ENCODE results near the gene HSPB6. TPM values are rescaled to one million over a fixed set of nuclear protein-coding genes. Genes with fewer than 3 reads are reported as not detected.

The HSPB6 gene
- total RNA-seq, 2 donors from 2014 or later: 78.6 to 130 TPM

DNA sequence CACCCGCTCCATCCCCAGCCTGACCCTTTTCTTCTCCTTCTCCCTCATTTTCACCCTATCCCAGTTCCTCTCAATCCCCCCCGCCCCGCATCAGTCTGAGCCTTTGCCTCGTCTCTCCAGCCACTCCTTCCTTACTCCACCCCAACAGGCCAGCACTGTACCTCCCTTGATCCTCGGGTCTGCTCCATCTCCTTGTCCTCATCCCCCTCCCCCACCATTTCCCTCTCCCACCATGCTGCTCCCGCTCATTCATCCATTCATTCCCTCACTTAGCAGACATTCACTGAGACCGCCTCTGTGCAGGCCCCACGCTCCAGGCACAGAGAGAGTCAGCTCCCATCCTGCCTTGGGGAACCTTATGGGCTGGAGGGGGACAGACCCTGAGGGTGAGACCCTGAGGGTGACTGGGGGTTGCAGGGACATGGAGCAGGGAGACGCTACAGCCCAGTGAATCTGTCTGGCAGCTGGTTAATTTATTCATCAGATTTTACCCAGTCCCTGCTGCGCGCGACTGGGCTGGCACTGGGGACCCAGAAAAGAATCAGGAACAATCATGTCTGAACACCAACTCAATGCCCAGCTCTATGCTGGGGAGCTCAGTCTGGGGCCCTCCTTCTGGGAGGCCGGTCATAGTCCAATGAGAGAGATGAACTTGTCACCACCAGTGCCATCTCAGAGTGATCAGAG lies 19.4 kb upstream of the HSPB6 start:
- Histone ChIP-seq H3K27ac (no peak overlapping the region), H3K9me3 (no peaks in the 10 kb centered on the region), H3K4me1 (ENCODE audit: control insufficient read depth in 1 of 2, low read depth in 2 of 2) (peaks cover 8 to 12% of the 10 kb centered on the region in 2 donors), H3K27me3 (replicated peaks; ENCODE audit: insufficient read depth) (no peaks in the 10 kb centered on the region), H3K4me3 (peak overlapping the region; percentile 94), H3K36me3 (peaks cover 7% of the 10 kb centered on the region)
- DNase-seq (ENCODE audit: low spot score) (no peak), ATAC-seq (ENCODE audit: insufficient number of reproducible peaks, low FRiP score, low read depth) (no peak)
- TF ChIP-seq, protein P1, sequence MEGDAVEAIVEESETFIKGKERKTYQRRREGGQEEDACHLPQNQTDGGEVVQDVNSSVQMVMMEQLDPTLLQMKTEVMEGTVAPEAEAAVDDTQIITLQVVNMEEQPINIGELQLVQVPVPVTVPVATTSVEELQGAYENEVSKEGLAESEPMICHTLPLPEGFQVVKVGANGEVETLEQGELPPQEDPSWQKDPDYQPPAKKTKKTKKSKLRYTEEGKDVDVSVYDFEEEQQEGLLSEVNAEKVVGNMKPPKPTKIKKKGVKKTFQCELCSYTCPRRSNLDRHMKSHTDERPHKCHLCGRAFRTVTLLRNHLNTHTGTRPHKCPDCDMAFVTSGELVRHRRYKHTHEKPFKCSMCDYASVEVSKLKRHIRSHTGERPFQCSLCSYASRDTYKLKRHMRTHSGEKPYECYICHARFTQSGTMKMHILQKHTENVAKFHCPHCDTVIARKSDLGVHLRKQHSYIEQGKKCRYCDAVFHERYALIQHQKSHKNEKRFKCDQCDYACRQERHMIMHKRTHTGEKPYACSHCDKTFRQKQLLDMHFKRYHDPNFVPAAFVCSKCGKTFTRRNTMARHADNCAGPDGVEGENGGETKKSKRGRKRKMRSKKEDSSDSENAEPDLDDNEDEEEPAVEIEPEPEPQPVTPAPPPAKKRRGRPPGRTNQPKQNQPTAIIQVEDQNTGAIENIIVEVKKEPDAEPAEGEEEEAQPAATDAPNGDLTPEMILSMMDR (IDR thresholded peaks at IDR 0.05): no peak

DNA sequence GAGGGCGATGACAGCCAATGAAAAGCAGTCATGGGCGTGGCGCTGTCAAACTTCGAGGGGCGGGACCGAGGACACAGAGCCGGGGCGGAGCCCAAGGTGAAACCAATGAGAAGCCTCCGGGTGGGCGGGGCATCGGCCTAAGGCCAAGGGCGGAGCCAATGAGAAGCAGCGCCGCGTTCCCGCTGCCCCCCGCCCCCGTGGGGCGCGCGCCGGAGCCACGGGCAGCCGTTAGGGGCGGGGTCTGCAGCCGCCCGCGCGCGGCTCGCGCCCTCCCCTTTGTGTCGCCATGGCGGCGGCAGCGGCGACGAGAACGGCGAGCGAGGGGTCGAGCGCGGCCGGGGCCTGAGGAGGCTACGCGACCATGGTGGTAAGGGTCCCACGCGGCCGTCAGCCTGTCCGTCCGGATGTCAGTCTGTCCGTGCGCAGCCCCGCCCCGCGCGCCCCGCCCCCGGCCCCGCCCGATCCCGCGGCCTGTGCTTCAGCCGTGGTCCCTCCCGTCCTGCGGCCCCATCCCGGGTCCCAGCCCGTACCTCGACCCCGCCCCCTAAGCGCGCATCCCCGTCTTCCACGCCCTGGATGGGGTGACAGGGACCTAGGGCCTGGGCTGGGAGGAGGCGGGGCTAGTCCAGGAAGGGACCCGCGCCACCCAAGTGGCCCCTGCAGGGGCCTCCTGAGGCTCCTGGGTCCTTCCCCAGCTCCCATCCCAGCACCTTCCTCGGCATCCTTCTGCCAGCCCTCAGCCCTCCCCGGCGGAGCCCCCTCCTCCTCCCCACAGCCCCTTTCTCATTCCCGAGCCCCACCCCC lies 18.7 kb upstream of the HSPB6 start, which contains the start of gene ARHGAP33:
Gene ARHGAP33, plus strand, starts transcription at position 267 of the 804 bp plus-strand sequence. Its CDS starts 95 bp downstream, at position 362.
- ATAC-seq (ENCODE audit: insufficient number of reproducible peaks, low FRiP score, low read depth) (peak; percentile 82), DNase-seq (ENCODE audit: low spot score) (peak; percentile 98)
- peak within 1 kb of the TSS; percentile 94 for H3K4me3 ChIP-seq
- peaks cover 5% of the 10 kb centered on the region for H3K36me3 ChIP-seq
- H3K27me3 ChIP-seq (replicated peaks; ENCODE audit: insufficient read depth): no peaks in the 10 kb centered on the region
- H3K4me1 ChIP-seq (ENCODE audit: control insufficient read depth in 1 of 2, low read depth in 2 of 2): peaks cover 8 to 12% of the 10 kb centered on the region in 2 donors
- no peak within 1 kb of the TSS for H3K27ac ChIP-seq
- H3K9me3 ChIP-seq: no peaks in the 10 kb centered on the region
- TF ChIP-seq, protein P1 (IDR thresholded peaks at IDR 0.05): no peak

DNA sequence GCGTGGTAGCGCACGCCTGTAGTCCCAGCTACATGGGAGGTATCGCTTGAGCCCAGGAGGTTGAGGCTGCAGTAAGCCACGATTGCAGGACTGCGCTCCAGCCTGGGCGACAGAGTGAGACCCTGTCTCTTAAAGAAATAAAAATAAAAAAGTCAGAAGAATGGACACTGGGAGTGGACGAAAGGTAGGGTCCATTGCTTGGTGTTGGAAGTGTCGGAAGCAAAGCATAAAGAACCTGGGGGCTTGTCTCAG lies 18.1 kb upstream of the HSPB6 start:
- no peaks in the 10 kb centered on the region for H3K9me3 ChIP-seq
- TF ChIP-seq, protein P1 (IDR thresholded peaks at IDR 0.05): no peak
- no peak overlapping the region for H3K27ac ChIP-seq
- no peaks in the 10 kb centered on the region for H3K27me3 ChIP-seq (replicated peaks; ENCODE audit: insufficient read depth)
- DNase-seq (ENCODE audit: low spot score) (no peak), ATAC-seq (ENCODE audit: insufficient number of reproducible peaks, low FRiP score, low read depth) (no peak)
- peak overlapping the region; percentile 94 for H3K4me3 ChIP-seq
- H3K36me3 ChIP-seq: peaks cover under 1% of the 10 kb centered on the region
- H3K4me1 ChIP-seq (ENCODE audit: control insufficient read depth in 1 of 2, low read depth in 2 of 2): peaks cover 8 to 12% of the 10 kb centered on the region in 2 donors

DNA sequence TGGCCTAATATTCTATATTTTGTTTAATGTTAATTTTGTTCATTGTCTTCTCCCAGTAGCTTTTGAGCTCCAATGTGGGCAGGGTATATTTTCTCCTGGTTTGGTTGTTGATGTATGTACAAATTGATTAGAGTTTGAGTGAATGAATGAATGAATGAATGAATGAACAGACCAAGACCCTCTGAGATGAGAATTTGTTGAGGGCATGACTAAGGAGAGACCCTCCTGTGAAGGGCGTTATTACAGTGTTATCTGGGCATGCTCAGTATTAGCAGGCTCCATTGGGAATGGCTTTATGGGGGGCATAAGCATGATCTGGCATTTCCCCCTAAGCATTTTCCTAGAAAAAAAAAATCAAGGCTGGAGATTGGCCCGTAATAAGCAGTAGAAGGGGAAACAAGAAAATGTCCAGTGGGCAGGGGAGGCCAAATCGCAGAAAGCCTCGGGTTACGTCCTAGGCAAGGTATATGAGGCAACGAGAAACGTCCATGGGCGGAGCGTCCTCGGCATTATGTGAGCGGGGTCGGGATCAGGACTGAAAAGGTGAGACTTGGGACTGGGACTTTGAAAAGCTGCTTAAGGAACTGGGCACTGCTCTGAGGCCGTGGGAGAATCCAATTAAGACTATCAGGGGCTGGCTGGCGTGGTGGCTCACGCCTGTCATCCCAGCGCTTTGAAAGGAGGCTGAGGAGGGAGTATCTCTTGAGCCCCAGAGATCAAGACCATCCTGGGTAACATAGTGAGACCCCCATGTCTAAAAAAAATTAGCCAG lies 17.6 kb upstream of the HSPB6 start:
- no peak for DNase-seq (ENCODE audit: low spot score)
- TF ChIP-seq, protein P1 (IDR thresholded peaks at IDR 0.05): no peak
- Histone ChIP-seq H3K9me3 (no peaks in the 10 kb centered on the region), H3K4me3 (peak overlapping the region; percentile 94), H3K4me1 (ENCODE audit: control insufficient read depth in 1 of 2, low read depth in 2 of 2) (peaks cover 8 to 12% of the 10 kb centered on the region in 2 donors), H3K36me3 (no peaks in the 10 kb centered on the region), H3K27ac (no peak overlapping the region), H3K27me3 (replicated peaks; ENCODE audit: insufficient read depth) (no peaks in the 10 kb centered on the region)
- no peak for ATAC-seq (ENCODE audit: insufficient number of reproducible peaks, low FRiP score, low read depth)

Measured in thoracic aorta (tissue), 2 donors.